Renal cortex interstitium (tissue), 11 donors: ENCODE results near the gene NUTF2. TPM values are rescaled to one million over a fixed set of nuclear protein-coding genes. Genes with fewer than 3 reads are reported as not detected.
"Not testable (repeated sequence)": the region's sequence is repeated elsewhere in the genome, so short reads cannot be mapped to it uniquely, and the experiment has no call there.

Experiments used
- DNase-seq, 11 donors: peaks; one replicate each; pipeline ENCODE4 v3.0.0-alpha.2; 2013; ENCODE audit warnings: low read depth in 9 of 11, low spot score in 4 of 11; ENCODE audit errors: extremely low read depth in 1 of 11
- polyA plus RNA-seq, 3 donors: library from polyadenylated mRNA; unstranded; fragments of 120-200 nt; gene quantifications; one replicate each; pipeline ENCODE4 v1.2.1, GENCODE V29; 2013; ENCODE audit not compliant: insufficient read length in 3 of 3

NUTF2 gene
- polyA plus RNA-seq, 3 donors, result 115 to 139 (median 129) TPM

DNA sequence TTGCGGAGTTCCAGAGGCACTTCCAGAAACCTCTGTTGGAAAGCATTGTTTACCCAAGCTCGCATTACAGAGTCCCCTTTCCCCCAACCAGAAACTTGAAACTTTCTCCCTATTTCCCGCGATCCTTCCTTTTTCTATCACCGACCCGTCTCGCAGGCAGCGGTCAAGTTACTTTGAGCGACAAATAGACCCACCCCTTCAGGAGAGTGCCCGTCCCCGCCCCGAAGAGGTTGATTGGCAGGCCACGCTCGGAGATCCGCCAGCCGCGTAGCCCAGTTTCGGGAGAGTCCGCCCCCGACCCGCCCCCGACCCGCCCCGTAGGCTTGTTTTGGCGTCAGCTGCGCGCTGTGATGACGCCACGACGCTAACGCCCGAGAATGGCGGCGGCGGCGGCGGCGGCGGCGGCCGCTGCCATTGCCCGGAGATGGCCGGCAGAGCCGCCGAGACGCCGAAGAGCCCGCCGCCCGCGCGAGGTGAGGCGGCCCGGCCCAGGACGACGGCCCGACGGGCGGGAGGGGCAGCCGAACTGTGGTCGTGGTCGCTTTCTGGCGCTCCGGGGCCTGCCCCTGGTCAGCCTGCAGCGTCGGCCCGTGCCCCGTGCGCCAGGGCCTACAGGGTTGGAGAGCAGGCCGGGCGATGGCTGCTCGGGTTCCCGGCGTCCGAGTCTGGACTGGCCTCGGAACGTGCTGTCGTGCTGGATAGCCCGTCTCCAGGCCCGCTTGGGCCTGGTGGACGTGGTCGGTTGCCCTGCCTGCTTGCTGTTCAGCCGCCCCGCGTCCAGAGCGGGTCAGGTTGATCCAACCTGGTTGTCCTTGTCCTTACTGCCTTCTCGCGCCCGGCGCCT lies 46.4 kb downstream of the NUTF2 start, which contains the start of gene PSKH1:
Gene PSKH1, plus strand, starts transcription at position 356 of the 844 bp plus-strand sequence. CDS start 15,496 bp downstream, outside the sequence.
- DNase-seq, result peak; percentile 78 to 95 (median 92)

DNA sequence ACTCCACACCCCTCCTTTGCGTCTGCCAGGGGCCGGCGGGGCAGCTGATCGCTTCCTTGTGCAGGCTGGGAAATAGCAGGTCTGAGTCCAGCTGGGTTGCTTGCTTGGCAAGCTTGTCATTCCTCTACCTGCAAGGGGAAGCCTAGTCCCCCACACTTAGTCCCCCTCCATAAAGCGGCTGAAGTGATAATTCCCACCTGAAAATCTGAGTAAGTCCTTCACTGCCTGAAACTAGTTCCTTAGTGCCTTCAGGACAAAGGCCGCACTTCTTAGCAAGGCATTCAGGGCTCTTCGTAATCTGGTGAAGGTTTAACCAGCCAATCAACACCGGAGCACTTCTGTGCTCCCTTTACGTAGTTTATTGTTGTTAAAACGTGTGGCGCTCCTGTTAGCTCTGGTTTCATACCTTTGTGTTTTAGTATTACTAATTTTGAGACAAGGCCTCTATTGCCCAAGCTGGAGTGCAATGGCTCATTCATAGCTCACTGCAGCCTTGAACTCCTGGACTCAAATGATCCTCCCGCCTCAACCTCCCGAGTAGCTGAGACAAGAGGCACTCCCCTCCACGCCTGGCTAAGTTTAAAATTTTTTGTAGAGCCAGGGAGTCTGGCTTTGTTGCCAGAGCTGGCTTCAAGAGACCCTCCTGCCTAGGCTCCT lies 47.1 kb downstream of the NUTF2 start:
- no peak for DNase-seq

- DNase-seq, result no peak
Measured at GRCh38 chr16:67897231-67897630, 50.5 kb downstream of the NUTF2 start.

DNA sequence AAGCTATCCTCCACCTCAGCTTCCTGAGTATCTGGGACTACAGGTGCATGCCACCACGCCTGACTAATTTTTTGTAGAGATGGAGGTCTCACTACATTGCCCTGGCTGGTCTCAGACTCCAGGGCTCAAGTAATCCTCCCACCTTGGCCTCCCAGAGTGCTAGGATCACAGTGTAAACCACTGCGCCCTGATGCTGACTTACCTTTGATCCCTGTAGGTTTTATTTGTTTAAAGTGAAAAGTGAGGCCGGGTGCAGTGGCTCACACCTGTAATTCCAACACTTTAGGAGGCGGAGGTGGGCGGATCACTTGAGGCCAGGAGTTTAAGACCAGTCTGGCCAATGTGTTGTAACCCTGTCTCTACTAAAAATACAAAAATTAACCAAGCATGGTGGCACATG lies 55.0 kb downstream of the NUTF2 start:
- DNase-seq, result no peak

GRCh38 chr16:67902831-67903230 lies 56.1 kb downstream of the NUTF2 start:
- DNase-seq, result no peak

DNA sequence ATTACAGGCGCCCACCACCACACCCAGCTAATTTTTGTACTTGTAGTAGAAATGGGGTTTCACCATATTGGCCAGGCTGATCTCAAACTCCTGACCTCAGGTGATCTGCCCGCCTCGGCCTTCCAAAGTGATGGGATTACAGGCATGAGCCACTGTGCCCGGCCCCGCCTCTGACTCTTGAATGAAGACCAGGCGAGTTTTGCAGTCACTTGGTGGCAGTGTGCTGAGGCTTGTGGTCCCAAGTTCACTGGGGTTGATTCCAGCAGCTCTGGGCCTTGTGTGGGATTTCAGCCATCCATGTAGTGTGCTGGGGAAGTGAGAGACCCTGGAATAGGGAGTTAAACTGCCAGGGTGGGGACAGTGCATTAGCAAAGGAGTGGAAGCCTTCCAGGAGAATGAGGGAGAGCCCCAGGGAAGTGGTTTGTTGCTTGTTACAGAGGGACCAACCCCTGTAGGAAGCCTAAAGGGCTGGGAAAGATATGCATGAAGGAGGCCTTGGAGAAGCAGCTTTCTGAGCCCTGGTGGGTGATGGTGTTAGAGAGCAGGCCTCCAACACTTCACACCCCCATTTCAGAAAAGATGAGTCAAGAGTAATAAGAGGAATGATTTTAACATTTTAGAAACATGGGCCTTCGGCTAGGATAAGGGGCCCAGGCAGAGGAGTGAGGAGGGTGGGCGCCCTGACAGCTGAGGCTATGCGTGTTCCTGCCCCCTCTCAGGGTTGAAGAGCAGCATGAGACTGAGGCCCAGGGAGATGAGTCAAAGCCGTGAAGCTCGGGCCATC lies 60.9 kb downstream of the NUTF2 start:
- DNase-seq, result no peak

DNA sequence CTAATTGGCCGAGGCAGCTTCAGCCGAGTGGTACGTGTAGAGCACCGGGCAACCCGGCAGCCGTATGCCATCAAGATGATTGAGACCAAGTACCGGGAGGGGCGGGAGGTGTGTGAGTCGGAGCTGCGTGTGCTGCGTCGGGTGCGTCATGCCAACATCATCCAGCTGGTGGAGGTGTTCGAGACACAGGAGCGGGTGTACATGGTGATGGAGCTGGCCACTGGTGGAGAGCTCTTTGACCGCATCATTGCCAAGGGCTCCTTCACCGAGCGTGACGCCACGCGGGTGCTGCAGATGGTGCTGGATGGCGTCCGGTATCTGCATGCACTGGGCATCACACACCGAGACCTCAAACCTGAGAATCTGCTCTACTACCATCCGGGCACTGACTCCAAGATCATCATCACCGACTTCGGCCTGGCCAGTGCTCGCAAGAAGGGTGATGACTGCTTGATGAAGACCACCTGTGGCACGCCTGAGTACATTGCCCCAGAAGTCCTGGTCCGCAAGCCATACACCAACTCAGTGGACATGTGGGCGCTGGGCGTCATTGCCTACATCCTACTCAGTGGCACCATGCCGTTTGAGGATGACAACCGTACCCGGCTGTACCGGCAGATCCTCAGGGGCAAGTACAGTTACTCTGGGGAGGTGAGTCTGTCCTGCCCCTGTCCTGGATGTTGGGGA lies 62.5 kb downstream of the NUTF2 start:
- no peak for DNase-seq

DNA sequence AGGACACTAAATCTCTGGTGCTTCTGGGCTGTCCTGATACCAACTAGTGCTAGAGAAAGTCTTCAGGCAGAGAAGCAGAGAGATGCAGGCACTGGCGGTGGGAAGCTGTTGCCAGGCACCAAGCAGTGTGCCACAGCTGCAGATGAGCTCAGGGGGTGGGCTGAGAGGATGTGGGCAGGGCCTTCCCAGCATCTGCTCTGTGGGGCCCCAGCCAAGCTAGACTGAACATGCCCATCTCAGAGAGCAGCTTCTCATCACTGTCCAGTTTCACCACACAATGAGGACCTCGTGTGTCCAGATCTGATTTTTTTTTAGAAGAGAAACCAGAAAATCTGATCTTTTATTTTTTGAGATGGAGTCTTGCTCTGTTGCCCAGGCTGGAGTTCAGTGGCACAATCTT lies 63.4 kb downstream of the NUTF2 start:
- no peak for DNase-seq

DNA sequence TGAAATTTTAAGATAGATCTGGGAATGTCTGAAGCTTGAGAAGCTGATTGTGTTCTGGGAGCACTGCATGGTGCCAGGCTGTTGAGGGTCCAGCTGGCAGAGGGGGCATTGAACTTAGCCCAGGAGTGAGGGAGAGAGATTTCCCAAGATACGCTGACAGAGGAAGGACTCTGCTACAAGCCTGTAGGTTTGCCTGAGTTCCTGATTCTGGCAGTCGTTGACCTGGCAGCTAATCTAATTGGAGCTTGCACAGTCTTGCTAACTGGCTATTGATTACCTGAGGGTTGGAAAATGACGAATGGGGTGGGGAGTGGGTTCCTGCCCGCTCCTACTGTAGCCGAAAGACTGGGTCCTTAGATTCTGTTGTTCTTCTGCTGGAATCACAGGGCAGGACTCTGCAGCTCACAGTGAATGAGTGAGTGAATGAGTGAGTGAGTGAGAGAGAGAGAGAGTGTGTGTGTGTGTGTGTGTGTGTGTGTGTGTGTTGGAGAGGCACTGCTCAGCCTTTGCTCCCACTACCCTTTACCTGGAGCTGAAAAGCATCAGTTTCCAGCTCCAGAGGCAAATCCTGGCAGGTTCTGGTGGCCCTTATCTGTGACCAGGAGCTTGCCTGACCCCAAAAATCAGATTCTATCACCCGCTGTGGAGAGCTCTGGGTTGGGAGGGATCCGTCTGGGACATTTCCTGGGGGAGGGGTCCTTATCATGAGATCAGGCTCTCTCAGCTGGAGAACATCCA lies 68.2 kb downstream of the NUTF2 start:
- no peak for DNase-seq

- not testable (repeated sequence) for DNase-seq
Measured at GRCh38 chr16:67915496-67915769, 68.7 kb downstream of the NUTF2 start.

DNA sequence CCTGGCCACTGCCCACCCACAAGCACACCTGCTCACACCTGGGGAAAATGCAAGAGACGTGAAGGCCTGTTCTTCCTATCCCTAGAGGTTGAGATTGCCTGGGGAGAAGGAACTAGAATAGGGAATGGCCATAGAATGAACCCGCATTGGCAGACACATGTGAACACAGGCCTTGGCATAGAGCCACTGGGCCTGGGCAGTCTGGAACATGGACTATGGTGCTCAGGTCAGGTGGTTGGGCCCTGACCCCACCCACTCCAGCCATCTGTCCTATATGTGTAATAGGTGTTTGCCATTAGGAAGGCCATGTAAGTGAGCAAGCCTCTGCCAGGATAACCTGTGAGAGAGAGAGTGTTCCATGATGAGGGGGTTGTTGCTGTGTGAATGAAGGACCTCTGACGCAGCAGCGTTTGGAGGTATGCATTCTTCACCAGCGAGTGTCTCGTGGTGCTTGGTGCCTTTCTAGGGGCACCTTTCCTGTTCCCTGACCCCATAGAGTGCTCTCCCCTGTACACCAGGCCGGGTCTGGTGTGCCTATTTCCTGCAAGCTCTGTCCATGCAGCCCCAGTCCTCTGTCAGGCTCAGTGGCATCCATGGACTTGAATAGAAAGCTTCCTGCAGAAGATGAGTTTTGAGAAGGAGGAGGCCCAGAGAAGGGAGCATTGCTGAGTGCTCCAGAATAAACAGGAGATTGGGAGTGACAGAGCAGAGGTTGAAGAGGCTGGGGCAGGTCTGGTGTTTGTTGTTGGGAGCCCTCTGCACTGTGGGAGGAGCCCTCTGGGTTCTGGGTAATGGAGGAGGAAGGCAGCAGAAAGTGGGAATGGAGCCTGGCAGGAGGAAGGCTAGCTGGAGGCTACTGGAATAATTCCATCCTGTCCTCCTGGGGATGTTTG lies 69.3 kb downstream of the NUTF2 start:
- no peak for DNase-seq

DNA sequence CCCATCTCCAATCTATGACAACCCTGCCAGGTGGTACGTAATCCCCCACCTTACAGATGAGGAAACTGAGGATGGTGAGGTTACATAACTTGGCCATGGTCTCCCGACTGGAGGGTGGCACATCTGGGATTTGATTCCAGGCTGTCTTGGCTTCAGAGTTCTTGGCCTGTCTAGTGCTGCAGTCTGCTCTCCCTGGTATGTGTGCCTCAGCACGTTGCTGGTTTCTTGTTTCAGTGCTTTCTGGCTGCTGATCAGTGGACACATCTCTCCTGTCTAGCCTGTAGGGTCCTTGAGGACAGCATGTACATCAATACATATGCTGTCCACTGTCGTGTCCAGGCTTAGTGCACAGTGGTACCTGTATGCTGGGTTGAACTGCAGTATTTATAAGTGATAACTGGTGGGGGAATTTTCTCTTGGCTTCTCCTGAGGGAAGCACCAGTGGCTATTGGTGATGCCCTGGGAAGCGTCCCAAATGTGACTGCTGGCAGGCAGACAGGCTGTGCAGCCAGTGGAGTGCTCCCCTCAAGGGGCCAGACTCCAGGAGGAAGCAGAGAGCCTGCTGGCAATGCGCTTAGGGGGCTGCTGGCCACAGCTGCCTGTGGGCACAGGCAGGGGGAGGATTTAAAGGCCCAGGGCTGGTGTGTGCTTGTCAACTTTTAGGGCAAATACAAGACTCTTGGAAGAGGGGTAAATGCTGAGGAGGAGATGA lies 70.6 kb downstream of the NUTF2 start:
- no peak for DNase-seq

GRCh38 chr16:67917852-67918236 lies 71.1 kb downstream of the NUTF2 start:
- no peak for DNase-seq

- no peak for DNase-seq
Measured at GRCh38 chr16:67919622-67920221, 73.0 kb downstream of the NUTF2 start.
